HG02943 (cell line): ENCODE results near the gene SPINK8.
A peak's percentile ranks its signal among the peaks of the same experiment; 100 is the strongest.
"Not testable (repeated sequence)": the region's sequence is repeated elsewhere in the genome, so short reads cannot be mapped to it uniquely, and the experiment has no call there.

Experiments used
- ATAC-seq: cut with Tn5 transposase; IDR thresholded peaks from one replicate; pipeline ENCODE4 v1.9.1; 2021; ENCODE audit warnings: mild to moderate bottlenecking, low read depth, moderate library complexity; ENCODE audit not compliant: unreplicated experiment

SPINK8 gene

DNA sequence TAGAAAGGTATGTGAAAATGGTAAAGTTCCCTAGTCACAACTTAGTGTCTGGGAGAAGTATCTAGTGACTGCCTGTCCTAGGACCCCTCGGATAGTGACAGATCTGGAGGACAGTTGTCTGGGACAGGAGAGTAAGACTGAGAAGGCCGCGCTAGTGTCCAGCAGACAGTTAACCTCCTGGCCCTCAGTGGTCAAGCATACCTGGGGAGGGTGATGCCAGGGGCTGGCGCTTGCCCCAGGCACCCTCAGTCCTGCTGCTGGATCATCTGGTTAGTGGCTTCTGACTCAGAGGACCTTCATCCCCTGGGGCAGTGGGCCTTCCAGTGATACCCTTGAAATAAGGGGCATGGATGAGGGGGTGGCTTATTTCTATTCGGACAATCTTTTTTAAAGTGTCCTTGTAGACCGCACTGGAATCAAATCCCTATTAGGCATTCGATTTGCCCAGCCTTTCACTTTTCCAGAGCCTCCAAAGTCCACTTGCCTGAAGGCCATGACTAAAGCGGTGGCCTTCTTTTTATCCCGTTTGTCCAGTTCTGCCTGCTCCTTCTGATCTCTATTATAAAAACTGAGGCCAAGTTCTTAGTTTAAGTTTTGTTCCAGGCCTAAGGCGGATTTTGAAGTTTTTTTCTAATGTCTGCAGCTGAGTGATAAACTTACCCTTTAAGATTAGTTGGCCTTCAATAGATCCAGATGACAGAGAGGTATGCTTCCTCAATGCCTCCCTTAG, 1.6 kb downstream of the SPINK8 start:
- not testable (repeated sequence) for ATAC-seq

DNA sequence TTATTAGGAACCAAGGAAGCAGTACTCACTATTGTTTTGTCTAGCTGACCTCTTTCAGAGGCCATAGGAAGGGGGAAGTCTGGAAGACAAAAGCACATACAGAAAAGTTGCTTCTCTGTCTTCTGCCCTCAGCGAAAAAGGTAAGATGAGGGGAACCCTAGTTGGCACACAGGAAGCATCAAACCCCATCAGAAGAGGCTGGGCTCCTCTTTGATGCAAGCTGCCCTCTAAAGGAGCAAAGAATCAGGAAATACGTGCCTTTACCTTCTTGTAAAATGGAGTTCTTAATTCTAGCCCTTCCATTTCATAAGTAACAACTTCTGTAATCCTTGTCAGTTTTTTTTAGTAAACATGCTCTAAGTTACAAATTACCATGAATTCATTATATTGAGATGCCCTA, 12.5 kb downstream of the SPINK8 start:
- no peak for ATAC-seq

DNA sequence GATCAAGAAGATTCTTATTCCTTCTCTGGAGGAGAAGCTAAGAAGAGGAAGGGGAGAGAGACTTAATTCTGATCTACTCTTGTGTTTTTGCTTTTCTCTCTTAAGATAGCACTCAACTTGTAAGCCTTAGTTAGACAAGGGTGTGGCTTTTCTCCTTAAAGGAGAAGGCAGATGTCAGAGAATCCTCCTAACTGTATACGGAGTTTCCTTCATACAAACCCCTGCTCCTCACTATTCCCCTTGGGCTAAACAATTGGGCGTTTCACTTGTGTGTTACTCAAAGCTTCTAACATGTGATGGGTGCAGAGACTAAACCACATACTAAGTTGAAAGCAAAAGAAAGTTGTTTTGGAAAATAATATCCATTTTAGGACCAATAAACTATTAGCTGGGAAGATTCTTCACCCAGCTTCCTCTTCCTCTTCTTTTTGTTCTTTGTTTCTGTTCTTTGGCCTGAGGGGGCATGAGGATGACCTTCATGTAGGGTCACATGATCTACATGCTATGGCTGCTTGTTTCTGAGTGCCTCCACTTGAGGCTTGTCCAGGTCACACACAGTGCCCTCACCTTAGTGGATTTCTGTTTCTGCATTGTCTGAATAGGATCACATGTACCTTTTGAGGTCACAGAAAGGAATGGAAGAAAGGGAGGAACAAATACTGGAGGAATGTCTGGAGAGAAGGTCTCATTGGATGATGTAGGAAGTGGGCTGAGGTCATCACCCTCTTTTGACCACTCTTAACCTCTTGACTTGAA, 14.6 kb downstream of the SPINK8 start:
- ATAC-seq = no peak

DNA sequence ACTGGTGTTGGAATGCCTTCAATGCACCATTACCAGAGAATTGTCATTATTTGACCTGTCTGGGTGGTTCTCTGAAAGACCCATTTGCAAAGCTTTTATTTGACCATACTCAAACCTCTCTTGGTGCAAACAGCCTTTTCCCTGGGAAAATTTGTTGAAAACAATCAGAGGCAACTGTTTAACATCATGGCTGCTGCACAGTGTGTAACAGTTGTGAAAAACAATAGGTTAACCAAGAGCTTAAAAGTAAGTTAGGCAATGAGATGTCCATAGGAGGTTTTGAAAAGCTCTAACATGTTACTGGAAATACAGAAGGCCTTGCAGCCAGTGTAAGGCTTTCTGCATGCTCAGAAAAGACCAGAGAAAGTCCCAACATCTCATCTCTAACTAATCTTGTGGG, 18.9 kb downstream of the SPINK8 start:
- no peak for ATAC-seq

DNA sequence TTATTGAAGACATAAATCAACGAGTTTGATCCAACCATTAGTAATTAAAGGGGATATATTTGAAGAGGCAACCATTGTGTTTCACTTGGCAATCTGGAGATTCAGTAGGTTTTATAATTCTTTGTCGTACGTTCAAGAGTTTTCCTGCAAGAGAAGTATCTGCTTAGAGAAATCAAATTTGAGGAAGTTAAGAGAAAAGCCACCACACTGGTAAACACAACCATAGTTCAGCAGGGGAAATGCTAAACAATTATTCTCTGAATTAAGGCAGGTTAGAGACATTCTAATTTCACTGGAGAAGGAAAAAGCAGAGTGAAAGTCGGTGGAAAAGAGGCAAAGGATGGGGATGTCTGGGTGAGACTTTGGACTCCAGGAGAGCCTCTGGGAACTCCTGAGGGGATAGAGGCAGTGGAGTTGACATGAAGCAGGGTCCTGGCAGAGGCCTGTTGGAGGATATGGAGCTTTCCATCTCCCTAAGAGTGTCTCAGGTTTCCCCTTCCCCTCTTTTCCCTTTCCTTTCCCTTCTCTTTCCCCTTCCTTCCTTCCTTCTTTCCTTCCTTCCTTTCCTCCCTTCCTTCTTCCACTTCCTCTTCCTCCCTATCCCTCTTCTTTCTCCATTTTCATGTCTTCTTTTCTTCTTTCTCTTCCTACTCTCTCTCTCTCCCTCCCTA, 26.5 kb downstream of the SPINK8 start:
- ATAC-seq = no peak

DNA sequence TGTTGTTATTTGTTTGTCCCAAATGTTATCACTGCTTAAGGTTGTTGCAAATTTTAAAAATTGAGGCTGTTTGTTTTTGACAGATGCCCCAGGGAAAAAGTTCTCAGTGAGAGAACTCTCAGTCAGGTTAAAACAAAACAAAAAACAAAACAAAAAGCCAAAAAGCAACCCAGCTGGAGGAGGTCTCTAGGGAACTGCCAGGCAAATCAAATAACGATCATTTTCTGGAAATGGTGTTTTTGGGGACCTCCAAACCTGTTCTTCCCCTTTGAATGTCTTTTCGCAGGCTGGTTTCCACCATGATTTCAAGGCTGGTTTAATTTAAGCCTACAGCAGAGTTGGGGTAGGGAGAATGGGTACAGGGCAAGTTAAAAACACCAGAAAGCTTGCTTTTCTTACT, 27.2 kb downstream of the SPINK8 start:
- ATAC-seq = no peak

DNA sequence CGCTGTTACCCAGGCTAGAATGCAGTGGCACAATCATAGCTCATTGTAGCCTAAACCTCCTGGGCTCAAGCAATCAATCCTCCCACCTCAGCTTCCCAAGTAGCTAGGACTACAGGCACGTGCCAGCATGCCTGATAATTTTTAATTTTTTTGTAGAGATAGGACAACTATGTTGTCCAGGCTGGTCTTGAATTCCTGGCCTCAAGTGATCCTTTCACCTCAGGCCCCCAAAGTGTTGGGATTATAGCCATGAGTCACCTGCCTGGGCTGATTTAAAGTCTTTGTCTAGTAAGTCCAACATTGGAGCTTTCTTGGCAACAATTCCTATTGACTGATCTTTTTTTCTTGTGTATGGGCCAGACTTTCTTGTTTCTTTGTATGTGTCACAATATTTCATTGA, 28.1 kb downstream of the SPINK8 start:
- ATAC-seq = no peak

DNA sequence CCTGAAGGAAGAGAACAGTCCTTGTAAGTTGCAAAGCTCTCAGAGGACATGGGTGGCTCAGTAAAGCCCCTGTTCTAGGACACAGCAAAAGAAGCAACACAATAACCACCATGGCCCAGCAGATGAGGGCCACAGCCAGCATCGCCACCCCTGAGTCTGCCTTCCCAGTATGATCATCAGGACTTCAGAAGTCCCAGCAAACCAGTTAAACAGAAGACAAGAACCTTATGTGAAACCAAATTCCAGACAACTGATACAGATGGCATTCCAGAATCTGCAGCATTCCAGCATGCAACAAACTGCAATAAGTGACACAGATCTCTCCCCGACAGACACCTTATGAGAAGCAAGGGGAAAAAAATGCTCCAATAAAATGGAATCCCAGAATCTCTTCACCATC, 30.4 kb downstream of the SPINK8 start:
- no peak for ATAC-seq

DNA sequence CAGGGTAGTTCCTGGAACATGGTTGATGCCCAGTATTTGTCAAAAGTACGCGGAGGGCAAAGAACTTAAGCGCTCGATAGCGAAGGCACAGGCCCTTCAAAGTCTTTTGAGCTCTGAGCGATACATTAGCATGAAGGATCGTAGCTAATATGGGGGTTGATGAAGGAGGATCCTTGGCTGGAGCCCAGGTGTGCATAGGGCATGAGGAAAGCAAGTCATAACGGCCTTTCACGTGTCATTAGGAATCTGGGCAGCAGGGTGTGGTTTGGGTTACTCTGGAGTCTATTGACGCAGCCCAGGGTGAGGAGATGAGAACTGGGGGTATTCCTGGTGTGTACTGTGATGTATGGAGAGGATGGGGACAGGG, 31.7 kb downstream of the SPINK8 start:
- peak; percentile 1 for ATAC-seq

DNA sequence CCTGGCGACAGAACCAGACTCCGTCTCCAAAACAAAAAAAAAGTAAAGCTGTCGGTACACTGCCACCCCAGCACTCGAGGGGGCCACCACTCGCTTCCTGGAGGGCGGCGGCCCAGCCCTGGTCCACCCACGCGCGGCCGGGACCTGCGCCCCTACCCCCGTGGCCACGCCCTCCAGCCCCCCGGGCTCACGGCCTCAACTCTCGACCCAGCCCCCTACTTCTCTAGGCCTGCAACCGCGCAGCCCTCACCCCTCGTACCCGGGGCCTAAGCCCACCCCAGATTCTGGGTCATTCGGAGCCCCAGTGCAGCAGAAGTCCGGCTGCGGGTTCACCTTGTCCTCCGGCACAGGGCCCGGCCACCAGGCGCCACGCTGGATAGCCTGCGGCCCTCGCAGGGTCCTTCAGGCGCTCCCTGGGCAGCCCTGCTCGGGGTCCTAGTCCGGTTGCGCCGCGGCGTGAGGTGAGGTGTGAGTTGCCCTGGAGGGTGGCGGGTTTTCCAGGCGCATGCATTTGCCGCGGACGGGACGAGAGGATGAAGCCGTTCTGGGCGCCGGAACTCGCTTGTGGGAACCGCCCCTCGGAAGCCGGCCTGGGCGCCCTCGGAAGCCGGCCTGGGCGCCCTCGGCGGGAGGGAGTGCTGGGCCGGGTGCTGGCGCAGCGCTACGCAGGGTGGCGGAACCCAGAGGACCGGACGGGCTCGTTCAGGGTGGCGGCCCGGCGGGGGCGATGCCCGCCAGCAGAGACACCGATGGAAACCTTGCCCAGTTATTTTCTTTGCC, 32.3 kb downstream of the SPINK8 start, which contains the start of gene NME6:
TSS of gene NME6 (minus strand) at position 348 of the 780 bp plus-strand sequence.
- ATAC-seq = peak; percentile 62

DNA sequence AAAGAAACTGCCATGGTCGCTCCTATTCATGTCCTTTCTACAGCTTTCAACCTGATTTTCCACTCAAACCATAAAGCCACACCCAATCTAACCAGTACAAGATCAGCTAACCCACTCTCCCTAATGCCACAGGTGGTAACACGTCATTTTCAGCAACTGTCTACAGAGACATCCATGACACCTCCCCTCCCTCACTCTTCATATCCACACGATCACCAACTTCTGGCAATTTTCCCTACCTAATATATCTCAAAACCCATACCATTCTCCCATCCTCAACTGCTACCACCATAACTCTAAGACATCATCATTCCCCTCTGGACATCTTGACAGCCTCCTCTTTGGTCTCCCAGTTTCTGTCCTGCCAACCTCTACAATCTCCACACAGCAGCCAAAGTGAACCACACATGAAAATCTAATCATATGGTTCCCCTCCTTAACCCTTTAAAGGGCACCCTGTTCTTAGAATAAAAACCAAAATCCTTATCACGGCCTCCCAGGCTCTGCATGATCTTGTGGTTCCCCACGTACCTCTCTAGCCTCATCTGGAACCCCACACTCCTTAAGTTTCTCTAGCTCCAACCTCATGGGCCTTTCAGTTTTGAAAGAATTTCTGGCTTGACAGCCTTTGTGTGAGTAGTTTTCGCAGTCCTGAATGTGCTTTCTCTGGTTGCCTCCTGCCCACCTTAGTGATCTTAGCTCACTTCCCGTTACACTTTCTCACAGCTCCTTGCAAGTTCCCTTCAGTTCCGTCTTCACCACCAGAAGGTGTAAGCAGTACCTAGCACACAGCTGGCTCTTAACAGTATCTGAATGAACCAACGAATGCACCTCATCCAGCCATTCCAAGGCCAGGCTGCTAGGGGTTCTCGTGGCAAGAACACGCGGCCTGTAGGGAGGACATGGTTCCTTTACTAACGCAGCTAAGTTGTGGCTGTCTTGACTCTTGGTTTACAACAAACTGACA, 33.4 kb downstream of the SPINK8 start:
- ATAC-seq = no peak

DNA sequence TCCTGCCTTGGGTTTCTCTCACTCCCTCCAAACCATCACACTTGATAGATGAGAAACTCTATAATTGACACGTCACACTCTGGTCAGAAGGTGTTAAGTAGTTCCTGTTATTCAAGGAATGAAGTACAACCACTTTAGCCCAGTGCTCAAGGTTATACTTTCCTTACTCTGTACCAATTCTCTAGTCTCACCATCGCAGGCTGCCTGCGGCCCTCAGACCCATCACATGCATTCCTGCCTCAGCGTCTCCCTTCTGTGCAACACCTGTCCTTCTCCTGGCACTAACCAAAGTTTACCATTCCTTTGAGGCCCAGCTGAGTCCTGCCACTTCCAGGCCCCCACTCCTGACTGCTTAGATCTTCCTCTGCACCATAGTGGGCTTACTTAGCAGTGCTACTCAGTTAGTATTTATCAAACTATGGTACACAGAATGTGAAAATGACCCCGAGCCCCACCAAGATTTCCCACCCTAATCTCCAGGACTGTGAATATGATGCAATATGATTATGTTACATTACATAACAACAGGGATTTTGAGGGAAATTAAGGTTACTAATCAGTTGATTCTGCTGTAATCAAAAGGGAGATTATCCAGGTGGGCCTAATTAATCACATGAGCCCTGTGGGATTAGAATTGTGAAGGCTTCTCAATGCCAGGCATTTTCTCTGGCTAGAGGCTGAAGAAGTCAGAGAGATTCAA, 36.2 kb downstream of the SPINK8 start:
- ATAC-seq = no peak

DNA sequence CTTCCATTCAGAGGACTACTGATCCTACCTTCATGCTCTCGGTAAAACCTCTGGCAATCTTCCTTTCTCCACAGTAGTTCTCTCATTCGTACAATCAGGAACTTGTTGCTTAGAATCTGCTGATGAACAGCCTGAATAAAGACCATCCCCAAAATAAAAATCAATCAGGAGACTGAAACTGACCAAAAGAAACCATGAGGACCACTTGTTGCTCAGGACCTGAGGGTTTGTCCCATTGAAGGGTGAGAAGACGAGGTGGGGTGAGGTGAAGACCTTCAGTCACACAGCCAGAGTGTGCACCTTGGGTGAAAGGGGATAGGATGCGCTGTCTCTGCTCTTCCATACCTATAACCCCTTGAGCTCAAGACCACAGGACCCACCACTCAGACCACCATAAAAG, 36.8 kb downstream of the SPINK8 start:
- ATAC-seq = no peak

DNA sequence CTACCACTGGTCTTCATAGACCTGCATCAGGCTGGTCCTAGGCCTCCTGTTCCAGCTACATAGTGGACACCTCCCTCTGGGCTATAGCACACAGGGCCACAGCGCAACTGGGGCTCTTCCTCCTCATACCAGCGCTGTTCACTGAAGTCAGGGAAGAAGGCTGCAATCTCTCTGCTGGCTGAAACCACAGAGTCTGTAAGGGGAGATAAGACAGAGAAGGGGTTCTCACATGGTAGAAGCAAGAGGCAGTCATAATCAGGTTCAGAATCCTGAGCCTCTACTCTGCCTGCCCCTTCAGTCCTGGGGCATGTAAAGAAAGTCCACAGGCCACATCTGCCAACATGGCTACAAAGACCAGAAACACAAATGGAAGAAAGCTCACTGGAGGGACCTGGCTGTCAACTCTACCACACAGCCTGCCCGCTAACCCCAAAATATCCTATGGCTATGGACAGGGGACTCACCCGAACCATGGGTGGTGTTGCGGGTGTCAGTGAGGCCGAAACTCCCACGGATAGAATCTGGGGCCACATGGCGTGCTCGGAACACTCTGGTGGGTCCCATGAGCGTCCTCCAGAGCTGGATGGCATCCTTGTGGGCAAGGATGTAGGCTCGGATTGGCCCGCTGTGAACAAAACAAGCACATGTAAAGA, 38.7 kb downstream of the SPINK8 start:
- ATAC-seq = no peak

DNA sequence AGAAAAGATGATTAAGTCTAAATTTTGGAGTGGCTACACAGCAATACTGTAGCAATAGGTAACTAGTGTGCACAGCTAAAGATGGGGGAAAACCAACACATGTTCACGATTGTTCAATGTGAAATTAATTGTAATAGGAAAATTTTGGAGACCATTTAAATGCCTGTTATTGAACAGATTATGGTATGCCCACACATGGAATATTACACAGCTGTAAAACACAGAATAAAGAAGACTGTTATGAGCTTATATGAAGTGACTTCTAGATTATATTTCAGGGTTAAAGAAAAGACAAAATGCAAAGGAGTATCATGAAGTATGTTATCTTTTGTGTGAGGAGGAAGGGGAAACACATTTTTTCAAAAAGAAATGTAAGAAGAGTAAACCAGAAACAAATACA, 43.8 kb downstream of the SPINK8 start:
- no peak for ATAC-seq

DNA sequence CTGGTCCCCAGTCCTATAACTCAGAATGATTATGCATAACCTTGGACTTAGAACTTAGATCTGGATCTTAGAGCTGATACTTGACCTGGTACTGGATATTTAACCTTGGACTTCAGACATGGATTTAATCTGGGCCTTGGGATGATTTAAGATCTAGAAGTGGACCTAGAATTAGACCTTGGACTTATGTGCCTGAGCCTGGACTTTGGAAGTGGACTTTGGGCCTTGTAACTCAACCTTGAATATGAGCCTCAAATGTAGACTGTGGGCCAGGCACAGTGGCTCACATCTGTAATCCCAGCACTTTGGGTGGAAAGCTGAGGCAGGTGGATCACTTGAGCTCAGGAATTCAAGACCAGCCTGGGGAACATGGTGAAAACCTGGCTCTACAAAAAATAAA, 46.4 kb downstream of the SPINK8 start:
- ATAC-seq = no peak

DNA sequence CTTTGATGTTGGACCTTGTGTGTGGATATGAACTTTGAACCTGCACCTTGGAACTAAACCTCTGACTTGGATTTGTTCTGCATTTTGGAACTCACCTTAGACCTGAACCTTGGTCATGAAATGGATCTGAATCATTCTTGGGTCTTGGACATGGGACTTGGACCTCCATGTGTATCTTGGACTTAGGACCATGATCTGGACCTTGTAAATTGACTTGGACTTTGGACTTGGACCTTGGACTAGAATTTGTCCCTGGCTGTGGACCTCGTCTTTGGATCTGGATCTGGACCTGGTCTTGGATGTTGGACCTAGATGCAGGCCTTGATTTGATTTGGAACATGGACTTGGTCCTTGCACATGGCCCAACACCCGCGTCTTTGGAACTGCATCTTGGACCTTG, 47.2 kb downstream of the SPINK8 start:
- ATAC-seq = no peak

DNA sequence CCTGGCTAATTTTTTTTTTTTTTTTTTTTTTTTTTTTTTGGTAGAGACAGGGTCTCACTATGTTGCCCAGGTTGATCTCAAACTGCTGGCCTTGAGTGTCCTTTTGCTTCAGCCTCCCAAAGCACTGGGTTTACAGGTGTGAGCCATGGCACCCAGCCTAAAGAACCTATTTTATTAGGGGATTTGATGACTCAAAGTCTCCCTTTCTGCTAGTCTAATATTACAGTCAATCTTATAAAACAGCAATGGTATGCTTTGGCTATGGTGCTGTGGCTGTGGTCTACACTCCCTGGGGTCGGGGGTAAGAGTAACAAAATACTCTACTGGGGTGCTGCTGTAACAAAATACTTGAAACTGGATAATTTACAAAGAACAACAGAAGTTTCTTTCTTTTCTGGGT, 47.8 kb downstream of the SPINK8 start:
- ATAC-seq = no peak

DNA sequence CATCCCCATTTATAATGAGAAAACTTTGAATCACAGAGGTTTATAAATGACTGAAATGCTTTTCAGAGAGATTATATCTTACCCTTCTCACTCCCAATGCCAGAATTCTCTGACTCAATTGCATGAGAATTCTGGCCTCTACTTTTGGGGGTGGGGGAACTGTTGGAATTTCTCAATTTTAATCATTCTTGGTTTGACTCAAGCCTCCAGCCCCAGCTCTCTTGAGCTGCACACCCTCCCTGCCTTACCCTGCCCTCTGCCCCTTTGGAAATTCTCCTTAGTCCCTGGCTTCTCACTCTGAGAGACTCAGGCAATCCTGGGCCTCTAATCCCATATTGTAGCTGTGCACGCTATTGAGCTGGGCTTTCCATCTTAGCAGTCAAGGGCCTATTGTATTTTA, 48.3 kb downstream of the SPINK8 start:
- no peak for ATAC-seq
